ENCODE data around the gene ALOX5AP. TPM values are rescaled to one million over a fixed set of nuclear protein-coding genes. Genes with fewer than 3 reads are reported as not detected.

Gene ALOX5AP
- total RNA-seq, 1 donor from 2014 or later = 65.8 TPM

GRCh38 chr13:30802501-30802900 is 67.2 kb downstream of the ALOX5AP start:
- Mint-ChIP-seq H3K27me3 (ENCODE audit: insufficient read depth) (peaks cover 4% of the 10 kb centered on the region), H3K4me1 (ENCODE audit: low read depth) (peaks cover 32% of the 10 kb centered on the region), H3K9me3 (no peaks in the 10 kb centered on the region), H3K4me3 (peak overlapping the region; percentile 47), H3K36me3 (ENCODE audit: low read depth) (no peaks in the 10 kb centered on the region), H3K27ac (no peak overlapping the region)
- no peak for DNase-seq (ENCODE audit: low spot score)
- intact Hi-C loops (cut with micrococcal nuclease) = loop anchor here (2.0 kb wide), 2 partner anchors 336 to 394 kb away; no protein-coding TSS in a partner anchor

GRCh38 chr13:30802953-30803478 is 67.7 kb downstream of the ALOX5AP start:
- intact Hi-C loops (cut with micrococcal nuclease) = loop anchor here (1.0 to 2.0 kb wide), 7 partner anchors 124 to 671 kb away; partner anchors contain the start of gene USPL1
- peaks cover 28% of the 10 kb centered on the region for H3K4me1 Mint-ChIP-seq (ENCODE audit: low read depth)
- H3K27ac Mint-ChIP-seq = no peak overlapping the region
- H3K4me3 Mint-ChIP-seq = peak overlapping the region; percentile 47
- H3K9me3 Mint-ChIP-seq = no peaks in the 10 kb centered on the region
- H3K27me3 Mint-ChIP-seq (ENCODE audit: insufficient read depth) = peaks cover 4% of the 10 kb centered on the region
- DNase-seq (ENCODE audit: low spot score) = peak; percentile 69
- no peaks in the 10 kb centered on the region for H3K36me3 Mint-ChIP-seq (ENCODE audit: low read depth)

GRCh38 chr13:30803749-30804148 is 68.4 kb downstream of the ALOX5AP start:
- H3K36me3 Mint-ChIP-seq (ENCODE audit: low read depth) = no peaks in the 10 kb centered on the region
- no peak overlapping the region for H3K4me3 Mint-ChIP-seq
- H3K27me3 Mint-ChIP-seq (ENCODE audit: insufficient read depth) = peaks cover 4% of the 10 kb centered on the region

GRCh38 chr13:30804474-30804873 is 69.1 kb downstream of the ALOX5AP start:
- H3K36me3 Mint-ChIP-seq (ENCODE audit: low read depth) = no peaks in the 10 kb centered on the region
- H3K27me3 Mint-ChIP-seq (ENCODE audit: insufficient read depth) = peaks cover 5% of the 10 kb centered on the region
- H3K27ac Mint-ChIP-seq = no peak overlapping the region
- H3K4me3 Mint-ChIP-seq = no peak overlapping the region
- no peaks in the 10 kb centered on the region for H3K9me3 Mint-ChIP-seq
- intact Hi-C loops (cut with micrococcal nuclease) = no loop called here
- peaks cover 28% of the 10 kb centered on the region for H3K4me1 Mint-ChIP-seq (ENCODE audit: low read depth)
- no peak for DNase-seq (ENCODE audit: low spot score)

More at GRCh38 chr13:30803749-30804148, 68.4 kb downstream of the ALOX5AP start:
- intact Hi-C loops (cut with micrococcal nuclease) = loop anchor here (1.0 to 2.0 kb wide), 7 partner anchors 124 to 671 kb away; partner anchors contain the start of gene USPL1
- no peak for DNase-seq (ENCODE audit: low spot score)
- H3K9me3 Mint-ChIP-seq = no peaks in the 10 kb centered on the region
- H3K27ac Mint-ChIP-seq = no peak overlapping the region
- peaks cover 28% of the 10 kb centered on the region for H3K4me1 Mint-ChIP-seq (ENCODE audit: low read depth)

- intact Hi-C loops (cut with micrococcal nuclease) = no loop called here
- peaks cover 4% of the 10 kb centered on the region for H3K27me3 Mint-ChIP-seq (ENCODE audit: insufficient read depth)
- H3K4me3 Mint-ChIP-seq = no peak overlapping the region
- H3K36me3 Mint-ChIP-seq (ENCODE audit: low read depth) = peaks cover 2% of the 10 kb centered on the region
- no peaks in the 10 kb centered on the region for H3K9me3 Mint-ChIP-seq
- DNase-seq (ENCODE audit: low spot score) = no peak
- peaks cover 23% of the 10 kb centered on the region for H3K4me1 Mint-ChIP-seq (ENCODE audit: low read depth)
- no peak overlapping the region for H3K27ac Mint-ChIP-seq
Observed at GRCh38 chr13:30805132-30805537, 69.8 kb downstream of the ALOX5AP start.

- intact Hi-C loops (cut with micrococcal nuclease) = no loop called here
- DNase-seq (ENCODE audit: low spot score) = no peak
Observed at GRCh38 chr13:30805603-30806011, 70.3 kb downstream of the ALOX5AP start.

GRCh38 chr13:30806784-30807183 is 71.4 kb downstream of the ALOX5AP start:
- H3K4me1 Mint-ChIP-seq (ENCODE audit: low read depth) = peaks cover 19% of the 10 kb centered on the region
- H3K4me3 Mint-ChIP-seq = no peak overlapping the region
- DNase-seq (ENCODE audit: low spot score) = no peak
- no peaks in the 10 kb centered on the region for H3K9me3 Mint-ChIP-seq
- peaks cover 4% of the 10 kb centered on the region for H3K27me3 Mint-ChIP-seq (ENCODE audit: insufficient read depth)
- intact Hi-C loops (cut with micrococcal nuclease) = no loop called here
- H3K27ac Mint-ChIP-seq = no peak overlapping the region
- peaks cover 2% of the 10 kb centered on the region for H3K36me3 Mint-ChIP-seq (ENCODE audit: low read depth)

More at GRCh38 chr13:30805603-30806011, 70.3 kb downstream of the ALOX5AP start:
- Mint-ChIP-seq H3K4me3 (no peak overlapping the region), H3K9me3 (no peaks in the 10 kb centered on the region), H3K4me1 (ENCODE audit: low read depth) (peaks cover 19% of the 10 kb centered on the region), H3K27ac (no peak overlapping the region), H3K36me3 (ENCODE audit: low read depth) (peaks cover 2% of the 10 kb centered on the region), H3K27me3 (ENCODE audit: insufficient read depth) (peaks cover 4% of the 10 kb centered on the region)

- no peak for DNase-seq (ENCODE audit: low spot score)
- Mint-ChIP-seq H3K36me3 (ENCODE audit: low read depth) (peaks cover 2% of the 10 kb centered on the region), H3K4me3 (no peak overlapping the region), H3K4me1 (ENCODE audit: low read depth) (peaks cover 18% of the 10 kb centered on the region), H3K27me3 (ENCODE audit: insufficient read depth) (peaks cover 6% of the 10 kb centered on the region), H3K27ac (peak overlapping the region; percentile 44), H3K9me3 (no peaks in the 10 kb centered on the region)
- intact Hi-C loops (cut with micrococcal nuclease) = no loop called here
Observed at GRCh38 chr13:30807392-30807791, 72.0 kb downstream of the ALOX5AP start.

- intact Hi-C loops (cut with micrococcal nuclease) = no loop called here
- Mint-ChIP-seq H3K27me3 (ENCODE audit: insufficient read depth) (peaks cover 6% of the 10 kb centered on the region), H3K4me3 (no peak overlapping the region), H3K9me3 (no peaks in the 10 kb centered on the region), H3K36me3 (ENCODE audit: low read depth) (peaks cover 2% of the 10 kb centered on the region), H3K27ac (no peak overlapping the region), H3K4me1 (ENCODE audit: low read depth) (peaks cover 6% of the 10 kb centered on the region)
- no peak for DNase-seq (ENCODE audit: low spot score)
Observed at GRCh38 chr13:30808600-30808999, 73.3 kb downstream of the ALOX5AP start.

GRCh38 chr13:30809787-30810186 is 74.4 kb downstream of the ALOX5AP start:
- H3K4me1 Mint-ChIP-seq (ENCODE audit: low read depth) = peaks cover 5% of the 10 kb centered on the region
- H3K4me3 Mint-ChIP-seq = no peak overlapping the region
- peaks cover 2% of the 10 kb centered on the region for H3K36me3 Mint-ChIP-seq (ENCODE audit: low read depth)
- intact Hi-C loops (cut with micrococcal nuclease) = no loop called here
- no peaks in the 10 kb centered on the region for H3K9me3 Mint-ChIP-seq
- no peak for DNase-seq (ENCODE audit: low spot score)
- peaks cover 6% of the 10 kb centered on the region for H3K27me3 Mint-ChIP-seq (ENCODE audit: insufficient read depth)
- no peak overlapping the region for H3K27ac Mint-ChIP-seq

- no peaks in the 10 kb centered on the region for H3K9me3 Mint-ChIP-seq
- H3K27ac Mint-ChIP-seq = no peak overlapping the region
- H3K4me3 Mint-ChIP-seq = no peak overlapping the region
- no peak for DNase-seq (ENCODE audit: low spot score)
- intact Hi-C loops (cut with micrococcal nuclease) = no loop called here
- H3K4me1 Mint-ChIP-seq (ENCODE audit: low read depth) = peaks cover 5% of the 10 kb centered on the region
- peaks cover 5% of the 10 kb centered on the region for H3K27me3 Mint-ChIP-seq (ENCODE audit: insufficient read depth)
- peaks cover 2% of the 10 kb centered on the region for H3K36me3 Mint-ChIP-seq (ENCODE audit: low read depth)
Observed at GRCh38 chr13:30810261-30810701, 74.9 kb downstream of the ALOX5AP start.

- DNase-seq (ENCODE audit: low spot score) = no peak
- Mint-ChIP-seq H3K9me3 (no peaks in the 10 kb centered on the region), H3K4me1 (ENCODE audit: low read depth) (peaks cover 5% of the 10 kb centered on the region), H3K4me3 (no peak overlapping the region), H3K27me3 (ENCODE audit: insufficient read depth) (peaks cover 5% of the 10 kb centered on the region), H3K27ac (no peak overlapping the region), H3K36me3 (ENCODE audit: low read depth) (peaks cover 2% of the 10 kb centered on the region)
- intact Hi-C loops (cut with micrococcal nuclease) = no loop called here
Observed at GRCh38 chr13:30810801-30811200, 75.5 kb downstream of the ALOX5AP start.

Measured in activated T-helper 1 cell treated with anti-CD3 and anti-CD28 coated beads, Interleukin-12 subunit alpha, Interleukin-12 subunit beta, Interleukin-2, Interleukin-4 antibody, amounts not matched to agents 30 ng/mL and 10 ng/mL and 1 ng/mL, durations not matched to agents 14 hours and 24 hours and 36 hours (primary cell).